Hypothalamus (tissue), 51 donors: ENCODE measurements around the gene STK39.
"Not testable (repeated sequence)": the region's sequence is repeated elsewhere in the genome, so short reads cannot be mapped to it uniquely, and the experiment has no call there.

Experiments used
- DNase-seq, 51 donors: peaks; one replicate each; lab custom pipeline; 2025; lab: John Stamatoyannopoulos, UW

STK39 gene

GRCh38 chr2:168059758-168060157 is 187.6 kb downstream of the STK39 start:
- DNase-seq = no peak

GRCh38 chr2:168058675-168059074 is 188.7 kb downstream of the STK39 start:
- no peak for DNase-seq

GRCh38 chr2:168056242-168056787 is 191.1 kb downstream of the STK39 start:
- no peak for DNase-seq

- no peak for DNase-seq
These were observed 192.7 kb downstream of the STK39 start for GRCh38 chr2:168054657-168055056.

- no peak for DNase-seq
These were observed 193.7 kb downstream of the STK39 start for GRCh38 chr2:168053676-168054075.

- DNase-seq = no peak
These were observed 194.6 kb downstream of the STK39 start for GRCh38 chr2:168052773-168053172.

GRCh38 chr2:168050377-168050776 is 197.0 kb downstream of the STK39 start:
- no peak for DNase-seq

GRCh38 chr2:168049609-168050008 is 197.8 kb downstream of the STK39 start:
- DNase-seq = no peak

GRCh38 chr2:168047091-168047690 is 200.2 kb downstream of the STK39 start:
- no peak for DNase-seq

GRCh38 chr2:168044579-168044978 is 202.8 kb downstream of the STK39 start:
- no peak for DNase-seq

- no peak for DNase-seq
These were observed 203.2 kb downstream of the STK39 start for GRCh38 chr2:168044176-168044575.

- DNase-seq = not testable (repeated sequence)
These were observed 205.1 kb downstream of the STK39 start for GRCh38 chr2:168042127-168042824.

- no peak for DNase-seq
These were observed 207.5 kb downstream of the STK39 start for GRCh38 chr2:168039881-168040280.

GRCh38 chr2:168037778-168038177 is 209.6 kb downstream of the STK39 start:
- no peak for DNase-seq

GRCh38 chr2:168035458-168035857 is 211.9 kb downstream of the STK39 start:
- no peak for DNase-seq

- no peak for DNase-seq
These were observed 212.8 kb downstream of the STK39 start for GRCh38 chr2:168034616-168035015.

- DNase-seq = no peak
These were observed 213.4 kb downstream of the STK39 start for GRCh38 chr2:168033966-168034365.

GRCh38 chr2:168032091-168032490 is 215.3 kb downstream of the STK39 start:
- DNase-seq = no peak

GRCh38 chr2:168030862-168031624 is 216.4 kb downstream of the STK39 start:
- no peak for DNase-seq

- DNase-seq = no peak
These were observed 218.3 kb downstream of the STK39 start for GRCh38 chr2:168029071-168029470.

GRCh38 chr2:168028362-168028761 is 219.0 kb downstream of the STK39 start:
- no peak for DNase-seq
